ENCODE results near the gene BIN2. TPM values are rescaled to one million over a fixed set of nuclear protein-coding genes. Genes with fewer than 3 reads are reported as not detected.
A peak's percentile ranks its signal among the peaks of the same experiment; 100 is the strongest.
"Not testable (repeated sequence)": the region's sequence is repeated elsewhere in the genome, so short reads cannot be mapped to it uniquely, and the experiment has no call there.

Gene BIN2
- total and polyA plus RNA-seq, 2 experiments from 2014 or later: not detected

- Histone ChIP-seq H3K9me3 (ENCODE audit: low read depth) (no peaks in the 10 kb centered on the region), H3K4me3 (no peak overlapping the region), H3K4me1 (ENCODE audit: low read depth) (peaks cover 3% of the 10 kb centered on the region), H3K27me3 (no peaks in the 10 kb centered on the region), H3K27ac (no peak overlapping the region), H3K36me3 (no peaks in the 10 kb centered on the region)
- TF ChIP-seq CTCF (IDR thresholded peaks at IDR 0.05; ENCODE audit: low read depth, low read length): no peak
- peak in 1 of 2 donors; percentile 47 for DNase-seq (ENCODE audit: low read depth in 1 of 2, low spot score in 1 of 2)
Measured at GRCh38 chr12:51345681-51346080, 21.7 kb upstream of the BIN2 start.

GRCh38 chr12:51343201-51343600, 19.2 kb upstream of the BIN2 start:
- H3K9me3 ChIP-seq (ENCODE audit: low read depth): no peaks in the 10 kb centered on the region
- no peaks in the 10 kb centered on the region for H3K27me3 ChIP-seq
- H3K36me3 ChIP-seq: no peaks in the 10 kb centered on the region
- H3K27ac ChIP-seq: no peak overlapping the region
- no peak for TF ChIP-seq CTCF (IDR thresholded peaks at IDR 0.05; ENCODE audit: low read depth, low read length)
- DNase-seq (ENCODE audit: low read depth in 1 of 2, low spot score in 1 of 2): no peak
- H3K4me3 ChIP-seq: no peak overlapping the region
- peaks cover 3% of the 10 kb centered on the region for H3K4me1 ChIP-seq (ENCODE audit: low read depth)

GRCh38 chr12:51342416-51342815, 18.4 kb upstream of the BIN2 start:
- Histone ChIP-seq H3K36me3 (no peaks in the 10 kb centered on the region), H3K4me1 (ENCODE audit: low read depth) (peaks cover 3% of the 10 kb centered on the region), H3K27me3 (no peaks in the 10 kb centered on the region), H3K4me3 (no peak overlapping the region), H3K27ac (no peak overlapping the region), H3K9me3 (ENCODE audit: low read depth) (no peaks in the 10 kb centered on the region)
- no peak for DNase-seq (ENCODE audit: low read depth in 1 of 2, low spot score in 1 of 2)
- no peak for TF ChIP-seq CTCF (IDR thresholded peaks at IDR 0.05; ENCODE audit: low read depth, low read length)

GRCh38 chr12:51341251-51342007, 17.5 kb upstream of the BIN2 start:
- no peak overlapping the region for H3K27ac ChIP-seq
- H3K36me3 ChIP-seq: no peaks in the 10 kb centered on the region
- peak; percentile 79 to 83 for DNase-seq (ENCODE audit: low read depth in 1 of 2, low spot score in 1 of 2)
- peak; percentile 99 for TF ChIP-seq CTCF (IDR thresholded peaks at IDR 0.05; ENCODE audit: low read depth, low read length)
- no peaks in the 10 kb centered on the region for H3K9me3 ChIP-seq (ENCODE audit: low read depth)
- H3K4me1 ChIP-seq (ENCODE audit: low read depth): peaks cover 3% of the 10 kb centered on the region
- no peak overlapping the region for H3K4me3 ChIP-seq
- no peaks in the 10 kb centered on the region for H3K27me3 ChIP-seq

GRCh38 chr12:51339750-51340149, 15.8 kb upstream of the BIN2 start:
- no peak overlapping the region for H3K4me3 ChIP-seq
- H3K36me3 ChIP-seq: no peaks in the 10 kb centered on the region
- H3K4me1 ChIP-seq (ENCODE audit: low read depth): peaks cover 3% of the 10 kb centered on the region
- H3K27ac ChIP-seq: no peak overlapping the region
- TF ChIP-seq CTCF (IDR thresholded peaks at IDR 0.05; ENCODE audit: low read depth, low read length): no peak
- DNase-seq (ENCODE audit: low read depth in 1 of 2, low spot score in 1 of 2): no peak
- no peaks in the 10 kb centered on the region for H3K27me3 ChIP-seq
- H3K9me3 ChIP-seq (ENCODE audit: low read depth): no peaks in the 10 kb centered on the region

- H3K27me3 ChIP-seq: not testable (repeated sequence)
Measured at GRCh38 chr12:51337336-51337735, 13.4 kb upstream of the BIN2 start.

More at GRCh38 chr12:51337336-51337735, 13.4 kb upstream of the BIN2 start:
- not testable (repeated sequence) for DNase-seq (ENCODE audit: low read depth in 1 of 2, low spot score in 1 of 2); H3K9me3 ChIP-seq (ENCODE audit: low read depth); H3K4me3 ChIP-seq; H3K36me3 ChIP-seq; H3K27ac ChIP-seq; H3K4me1 ChIP-seq (ENCODE audit: low read depth)

Measured in cardiac muscle cell (in vitro differentiated cells and primary cell).